OCI-LY1 (cell line): ENCODE data around the gene TIAM1.

Source experiments
- CTCF ChIP-seq: fragments of 200-600 bp; sonication (generic), shearing (Covaris generic); IDR thresholded peaks from 2 replicates; pipeline ENCODE4 v1.5.1; 2017; ENCODE audit warnings: mild to moderate bottlenecking, antibody characterized with exemption, low read length, moderate library complexity, mixed read lengths
- EZH2 ChIP-seq: fragments of 200-600 bp; sonication (generic), shearing (Covaris generic); IDR thresholded peaks from 2 replicates; pipeline ENCODE4 v1.8.0; 2017; ENCODE audit warnings: borderline replicate concordance, mixed run types, mild to moderate bottlenecking, antibody characterized with exemption, low read length, moderate library complexity, mixed read lengths

GRCh38 chr21:31387560-31388186 is 43.6 kb upstream of the TIAM1 start:
- TF ChIP-seq CTCF (no peak), EZH2 (no peak)
